HuH-7.5 (cell line): Measurements from ENCODE around the gene RNF123.

Source experiments
- DNase-seq: peaks from one replicate; pipeline ENCODE4 v3.0.0; 2011; ENCODE audit warnings: low spot score

The RNF123 gene

GRCh38 chr3:49703443-49703927, 14.1 kb downstream of the RNF123 start:
- DNase-seq = peak; percentile 88

- DNase-seq = no peak
Measured at GRCh38 chr3:49703956-49704355, 14.6 kb downstream of the RNF123 start.

GRCh38 chr3:49704629-49705028, 15.3 kb downstream of the RNF123 start:
- DNase-seq = no peak

GRCh38 chr3:49705390-49705960, 16.1 kb downstream of the RNF123 start:
- no peak for DNase-seq

- no peak for DNase-seq
Measured at GRCh38 chr3:49706456-49707112, 17.2 kb downstream of the RNF123 start.

- DNase-seq = no peak
Measured at GRCh38 chr3:49707113-49707480, 17.7 kb downstream of the RNF123 start.

- DNase-seq = no peak
Measured at GRCh38 chr3:49709852-49710251, 20.5 kb downstream of the RNF123 start.

- no peak for DNase-seq
Measured at GRCh38 chr3:49711489-49711888, 22.1 kb downstream of the RNF123 start.

GRCh38 chr3:49712166-49712565, 22.8 kb downstream of the RNF123 start:
- no peak for DNase-seq

GRCh38 chr3:49712631-49713317, 23.4 kb downstream of the RNF123 start:
- DNase-seq = no peak

- no peak for DNase-seq
Measured at GRCh38 chr3:49713336-49714105, 24.2 kb downstream of the RNF123 start.

- no peak for DNase-seq
Measured at GRCh38 chr3:49714728-49715550, 25.6 kb downstream of the RNF123 start.

- no peak for DNase-seq
Measured at GRCh38 chr3:49715611-49716121, 26.3 kb downstream of the RNF123 start.

- no peak for DNase-seq
Measured at GRCh38 chr3:49716169-49716568, 26.8 kb downstream of the RNF123 start.

- no peak for DNase-seq
Measured at GRCh38 chr3:49716691-49717210, 27.4 kb downstream of the RNF123 start.

GRCh38 chr3:49717211-49717958, 28.0 kb downstream of the RNF123 start:
- no peak for DNase-seq

- no peak for DNase-seq
Measured at GRCh38 chr3:49717959-49718857, 28.9 kb downstream of the RNF123 start.

- DNase-seq = no peak
Measured at GRCh38 chr3:49718858-49719213, 29.5 kb downstream of the RNF123 start.

- DNase-seq = peak; percentile 73
Measured at GRCh38 chr3:49719214-49719884, 30.0 kb downstream of the RNF123 start, which contains the start of gene AMIGO3. AMIGO3 (minus strand) TSS chr3:49719684; CDS start chr3:49719465, 219 bp downstream.
